Memory B cell (primary cell): Measurements from ENCODE around the gene CDH4.
"Not testable (repeated sequence)": the region's sequence is repeated elsewhere in the genome, so short reads cannot be mapped to it uniquely, and the experiment has no call there.

ENCODE experiments used
- ATAC-seq: fragments of 150-1000 bp; cut with Tn5 transposase; 2 replicates; pipeline ENCODE4 v1.10.0; 2021; ENCODE audit warnings: low read depth, mild to moderate bottlenecking, moderate library complexity
- DNase-seq, 2 donors: peaks; one replicate each; pipeline ENCODE4 v3.0.0; 2022; ENCODE audit warnings: low spot score in 2 of 2
- H3K27ac Mint-ChIP-seq: one replicate; pipeline ENCODE4 v1.8.0; 2022; ENCODE audit warnings: mild to moderate bottlenecking, moderate library complexity, mixed read lengths
- H3K27me3 Mint-ChIP-seq: one replicate; pipeline ENCODE4 v1.8.0; 2022; ENCODE audit warnings: mixed read lengths
- H3K36me3 Mint-ChIP-seq: one replicate; pipeline ENCODE4 v1.8.0; 2022; ENCODE audit warnings: mild to moderate bottlenecking, mixed read lengths
- H3K4me1 Mint-ChIP-seq: one replicate; pipeline ENCODE4 v1.8.0; 2022; ENCODE audit warnings: mixed read lengths
- H3K4me3 Mint-ChIP-seq: one replicate; pipeline ENCODE4 v1.8.0; 2022; ENCODE audit warnings: mild to moderate bottlenecking, moderate library complexity, mixed read lengths
- H3K9me3 Mint-ChIP-seq: one replicate; pipeline ENCODE4 v1.8.0; 2022; ENCODE audit warnings: mixed read lengths

CDH4 gene

DNA sequence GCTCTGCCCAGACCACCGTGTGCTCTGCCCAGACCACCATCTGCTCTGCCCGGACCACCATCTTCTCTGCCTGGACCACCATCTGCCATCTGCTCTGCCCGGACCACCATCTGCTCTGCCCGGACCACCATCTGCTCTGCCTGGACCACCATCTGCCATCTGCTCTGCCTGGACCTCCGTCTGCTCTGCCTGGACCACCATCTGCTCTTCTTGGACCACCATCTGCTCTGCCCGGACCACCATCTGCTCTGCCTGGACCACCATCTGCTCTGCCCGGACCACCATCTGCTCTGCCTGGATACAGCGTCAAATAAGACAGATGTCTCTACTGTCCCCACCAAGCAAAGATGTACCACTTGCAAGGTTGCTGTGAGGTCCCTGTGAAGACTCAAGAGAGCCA is 154.7 kb downstream of the CDH4 start:
- DNase-seq, H3K9me3 Mint-ChIP-seq, H3K27me3 Mint-ChIP-seq, H3K4me1 Mint-ChIP-seq, ATAC-seq, H3K27ac Mint-ChIP-seq, H3K4me3 Mint-ChIP-seq, H3K36me3 Mint-ChIP-seq: not testable (repeated sequence)

GRCh38 chr20:61407561-61407960 is 155.5 kb downstream of the CDH4 start:
- no peaks in the 10 kb centered on the region for H3K27me3 Mint-ChIP-seq
- ATAC-seq (no peak), DNase-seq (no peak)
- H3K4me3 Mint-ChIP-seq = no peak overlapping the region
- H3K27ac Mint-ChIP-seq = no peak overlapping the region
- H3K9me3 Mint-ChIP-seq = peaks cover 6% of the 10 kb centered on the region
- no peaks in the 10 kb centered on the region for H3K4me1 Mint-ChIP-seq
- H3K36me3 Mint-ChIP-seq = peaks cover 2% of the 10 kb centered on the region

DNA sequence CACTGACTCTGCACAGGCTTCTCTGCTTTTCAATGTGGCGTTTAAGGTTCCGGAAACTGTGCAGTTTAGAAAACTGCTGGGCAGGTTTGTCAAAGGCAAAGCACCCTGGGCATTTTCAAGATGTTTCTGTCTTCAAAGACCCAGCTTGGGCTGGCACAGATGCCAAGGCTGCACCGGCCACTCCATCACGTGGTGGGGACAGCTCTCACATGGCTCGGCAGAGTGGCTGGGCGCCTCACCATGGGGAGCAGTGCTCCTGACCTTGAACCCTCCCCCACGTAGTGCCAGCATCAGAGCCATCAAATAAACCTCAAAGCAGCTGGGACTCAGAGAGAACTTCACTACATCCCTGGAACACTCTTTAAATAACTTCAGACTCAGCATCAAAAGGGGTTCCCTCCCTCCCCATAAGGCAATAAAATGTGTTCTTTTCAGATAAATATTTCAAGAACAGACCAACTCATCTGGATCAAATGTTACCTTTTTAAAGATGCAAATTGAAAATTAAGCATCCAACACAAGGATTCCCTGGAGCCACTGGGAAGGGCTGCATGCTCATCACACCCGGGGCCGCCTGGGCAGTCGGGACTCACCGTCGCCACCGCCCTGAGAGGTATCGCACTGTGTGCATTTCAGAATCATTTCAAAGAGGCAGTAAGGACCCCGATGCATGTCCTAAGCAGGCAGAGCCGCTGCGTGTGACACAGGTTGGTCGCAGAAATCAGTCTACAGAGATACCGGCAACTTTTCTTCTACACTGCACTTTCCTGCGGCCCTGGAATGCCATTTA is 157.1 kb downstream of the CDH4 start:
- Mint-ChIP-seq H3K4me3 (no peak overlapping the region), H3K4me1 (no peaks in the 10 kb centered on the region)
- ATAC-seq = no peak

DNA sequence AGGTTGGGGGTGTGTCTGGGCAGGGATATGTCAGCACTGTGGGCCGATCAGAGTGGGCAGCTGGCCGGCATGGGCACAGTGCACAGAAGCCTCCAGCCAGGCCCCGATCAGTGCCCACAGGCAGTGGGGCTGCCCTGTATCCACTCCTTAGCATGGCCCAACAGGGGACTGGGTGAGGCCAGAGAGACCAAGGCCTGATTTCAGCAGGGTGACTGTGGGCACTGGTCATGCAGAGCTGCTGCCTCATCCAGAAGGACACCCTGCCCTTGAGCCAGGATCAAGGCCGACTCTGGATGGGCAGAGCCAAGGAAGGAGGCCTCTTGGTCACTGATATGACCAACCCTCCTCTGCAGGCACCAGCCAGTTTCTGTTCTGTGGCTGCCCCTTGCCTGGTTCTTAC is 159.7 kb downstream of the CDH4 start:
- DNase-seq (no peak), ATAC-seq (no peak)
- H3K27ac Mint-ChIP-seq = no peak overlapping the region
- no peak overlapping the region for H3K4me3 Mint-ChIP-seq
- H3K4me1 Mint-ChIP-seq = no peaks in the 10 kb centered on the region
- H3K36me3 Mint-ChIP-seq = peaks cover 2% of the 10 kb centered on the region
- no peaks in the 10 kb centered on the region for H3K27me3 Mint-ChIP-seq
- peaks cover 2% of the 10 kb centered on the region for H3K9me3 Mint-ChIP-seq

More for the DNA sequence above, 157.1 kb downstream of the CDH4 start:
- Mint-ChIP-seq H3K27ac (no peak overlapping the region), H3K36me3 (peaks cover 2% of the 10 kb centered on the region), H3K9me3 (peaks cover 6% of the 10 kb centered on the region), H3K27me3 (no peaks in the 10 kb centered on the region)
- no peak for DNase-seq

GRCh38 chr20:61413752-61414151 is 161.7 kb downstream of the CDH4 start:
- Mint-ChIP-seq H3K4me3 (no peak overlapping the region), H3K36me3 (no peaks in the 10 kb centered on the region), H3K27me3 (no peaks in the 10 kb centered on the region), H3K4me1 (no peaks in the 10 kb centered on the region), H3K9me3 (no peaks in the 10 kb centered on the region), H3K27ac (no peak overlapping the region)
- ATAC-seq (no peak), DNase-seq (no peak)

DNA sequence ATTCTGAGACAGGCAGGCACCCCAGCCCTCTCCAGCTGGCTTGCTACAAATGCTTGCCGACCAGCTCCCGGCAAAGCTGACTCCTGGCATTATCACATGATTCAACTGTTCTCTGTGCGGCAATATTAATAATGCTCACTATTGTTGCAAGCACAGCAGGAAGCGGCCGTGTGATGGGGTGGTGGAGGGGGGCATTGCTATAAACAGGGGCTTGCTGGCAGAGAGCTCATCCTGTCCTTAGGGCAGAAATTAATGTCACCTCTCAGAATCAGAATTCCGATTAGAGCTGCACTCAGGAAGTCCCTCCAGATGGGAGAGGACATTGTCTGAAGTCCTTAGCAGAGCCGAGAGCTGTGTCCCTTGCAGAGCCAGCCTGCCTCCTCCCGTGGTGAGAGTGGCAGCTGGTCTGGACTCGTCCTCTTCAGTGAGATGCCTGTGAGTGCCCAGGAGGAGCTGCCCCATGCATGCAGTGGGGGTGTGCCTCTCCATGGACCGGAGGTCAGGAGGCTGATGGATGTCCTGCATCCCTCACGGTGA is 162.5 kb downstream of the CDH4 start:
- Mint-ChIP-seq H3K4me3 (no peak overlapping the region), H3K9me3 (no peaks in the 10 kb centered on the region), H3K36me3 (no peaks in the 10 kb centered on the region), H3K27ac (no peak overlapping the region), H3K4me1 (no peaks in the 10 kb centered on the region), H3K27me3 (no peaks in the 10 kb centered on the region)
- DNase-seq (no peak), ATAC-seq (no peak)

DNA sequence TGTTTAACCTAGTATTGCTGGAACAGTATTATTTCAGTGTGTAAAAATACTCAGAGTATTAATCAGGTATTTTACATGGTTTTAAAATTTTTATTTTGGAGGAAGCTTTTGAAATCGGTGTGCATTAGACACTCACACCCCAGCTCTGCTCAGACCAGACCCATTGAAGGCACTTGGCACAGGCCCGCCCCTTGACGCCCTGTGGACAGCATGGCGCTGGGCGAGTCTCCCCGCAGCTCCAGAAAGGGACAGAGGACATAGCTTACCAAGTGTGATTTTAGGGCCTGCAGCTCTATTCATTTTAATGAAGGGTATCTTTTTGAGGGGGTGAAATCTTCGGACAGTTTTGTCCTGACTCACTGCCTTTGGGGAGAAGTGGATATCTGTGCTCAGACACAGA is 164.5 kb downstream of the CDH4 start:
- H3K36me3 Mint-ChIP-seq = no peaks in the 10 kb centered on the region
- no peak for ATAC-seq

GRCh38 chr20:61417221-61417941 is 165.3 kb downstream of the CDH4 start:
- ATAC-seq = no peak
- no peak overlapping the region for H3K4me3 Mint-ChIP-seq
- no peaks in the 10 kb centered on the region for H3K4me1 Mint-ChIP-seq
- H3K27me3 Mint-ChIP-seq = no peaks in the 10 kb centered on the region
- H3K9me3 Mint-ChIP-seq = no peaks in the 10 kb centered on the region
- no peaks in the 10 kb centered on the region for H3K36me3 Mint-ChIP-seq
- DNase-seq = no peak
- H3K27ac Mint-ChIP-seq = no peak overlapping the region

More for the DNA sequence above, 164.5 kb downstream of the CDH4 start:
- Mint-ChIP-seq H3K27ac (no peak overlapping the region), H3K27me3 (no peaks in the 10 kb centered on the region), H3K4me3 (no peak overlapping the region), H3K4me1 (no peaks in the 10 kb centered on the region), H3K9me3 (no peaks in the 10 kb centered on the region)
- DNase-seq = no peak

DNA sequence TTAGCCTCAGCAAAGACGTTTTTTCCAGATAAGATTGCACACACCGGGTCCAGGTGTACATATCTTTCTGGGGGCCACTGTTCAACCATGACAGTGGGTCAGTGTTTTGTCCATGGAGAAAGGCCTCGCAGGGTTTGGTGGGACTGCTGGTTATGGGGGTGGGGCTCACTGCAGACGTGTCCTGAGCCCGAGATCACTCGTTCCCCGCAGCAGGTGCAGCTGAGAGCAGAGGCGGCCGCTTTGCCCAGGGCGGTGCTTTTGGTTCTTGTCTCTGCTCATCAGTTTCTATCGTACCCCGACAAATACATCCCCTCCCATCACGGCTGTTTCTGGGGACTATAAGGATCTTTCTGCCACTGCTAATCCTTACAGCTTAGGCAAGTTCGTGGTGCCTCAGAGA is 166.9 kb downstream of the CDH4 start:
- Mint-ChIP-seq H3K27me3 (no peaks in the 10 kb centered on the region), H3K9me3 (no peaks in the 10 kb centered on the region), H3K4me3 (no peak overlapping the region), H3K36me3 (no peaks in the 10 kb centered on the region), H3K27ac (no peak overlapping the region), H3K4me1 (no peaks in the 10 kb centered on the region)
- ATAC-seq (no peak), DNase-seq (no peak)

- Mint-ChIP-seq H3K4me1 (no peaks in the 10 kb centered on the region), H3K36me3 (no peaks in the 10 kb centered on the region), H3K27ac (no peak overlapping the region), H3K9me3 (no peaks in the 10 kb centered on the region), H3K27me3 (no peaks in the 10 kb centered on the region), H3K4me3 (no peak overlapping the region)
- DNase-seq (no peak), ATAC-seq (no peak)
Observed at GRCh38 chr20:61419501-61419900, 167.4 kb downstream of the CDH4 start.

DNA sequence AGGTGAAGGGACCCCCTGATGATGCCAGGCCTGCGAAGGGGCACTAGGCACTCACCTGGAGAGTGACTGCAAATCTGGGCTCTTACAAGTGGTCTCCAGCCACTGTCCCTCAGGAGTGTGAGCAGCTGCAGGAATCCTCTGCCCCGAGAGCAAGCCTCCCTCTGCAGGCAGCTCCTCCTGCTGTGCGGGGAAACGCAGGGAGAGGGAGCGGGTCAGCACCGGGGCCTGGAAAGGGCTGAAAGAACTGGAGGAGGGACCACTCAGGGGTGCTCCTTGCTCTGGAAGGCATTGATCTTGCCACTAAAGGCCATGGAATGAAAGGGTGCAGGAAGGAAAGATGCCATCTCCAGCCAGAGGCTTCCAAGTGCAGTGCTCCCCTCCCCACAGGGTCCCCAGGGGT is 168.0 kb downstream of the CDH4 start:
- Mint-ChIP-seq H3K4me3 (no peak overlapping the region), H3K4me1 (no peaks in the 10 kb centered on the region), H3K36me3 (no peaks in the 10 kb centered on the region), H3K27me3 (no peaks in the 10 kb centered on the region), H3K27ac (no peak overlapping the region), H3K9me3 (no peaks in the 10 kb centered on the region)
- ATAC-seq = no peak
- DNase-seq = no peak

- H3K27ac Mint-ChIP-seq = no peak overlapping the region
- ATAC-seq (no peak), DNase-seq (no peak)
- H3K9me3 Mint-ChIP-seq = no peaks in the 10 kb centered on the region
- H3K4me1 Mint-ChIP-seq = no peaks in the 10 kb centered on the region
- no peaks in the 10 kb centered on the region for H3K36me3 Mint-ChIP-seq
- no peak overlapping the region for H3K4me3 Mint-ChIP-seq
- no peaks in the 10 kb centered on the region for H3K27me3 Mint-ChIP-seq
Observed at GRCh38 chr20:61420781-61421180, 168.7 kb downstream of the CDH4 start.

DNA sequence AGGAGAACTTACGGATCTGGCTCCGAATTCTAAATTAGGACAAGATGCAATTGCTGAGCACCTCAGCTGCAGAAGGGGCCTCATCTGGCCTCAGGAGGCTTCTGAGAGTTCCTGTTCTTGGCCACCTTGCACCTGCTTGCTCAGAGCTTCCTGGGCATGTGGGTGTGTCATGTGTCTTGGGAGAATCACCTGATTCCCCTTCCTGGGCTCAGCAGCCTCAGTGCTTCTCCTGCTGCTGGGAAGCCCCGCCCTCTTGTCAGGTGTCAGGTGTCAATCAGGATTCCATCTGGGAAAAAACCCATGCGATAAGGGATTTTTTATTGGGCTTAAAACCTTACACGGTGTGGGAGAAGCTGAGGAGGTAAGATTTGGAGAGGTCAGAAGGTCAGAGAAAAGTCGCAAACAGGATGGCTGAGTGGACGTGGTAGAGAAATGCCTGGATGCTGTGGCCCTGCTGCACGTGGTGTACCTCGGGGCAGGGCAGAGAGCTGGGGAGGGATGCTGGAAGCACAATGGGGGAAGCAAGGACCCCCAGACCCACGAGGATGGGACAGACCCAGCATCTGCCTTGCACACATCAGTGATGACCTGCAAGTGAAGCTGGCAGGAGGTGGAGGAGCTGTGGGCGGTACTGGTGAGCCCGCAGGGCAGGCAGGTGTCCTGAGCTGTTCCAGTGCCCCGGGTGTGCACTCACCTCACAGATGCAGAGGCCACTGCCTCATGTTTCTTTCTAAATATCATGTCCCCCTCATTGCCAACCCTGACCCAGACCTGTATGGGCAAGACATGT is 170.8 kb downstream of the CDH4 start:
- Mint-ChIP-seq H3K4me3 (no peak overlapping the region), H3K27me3 (no peaks in the 10 kb centered on the region), H3K9me3 (peaks cover 2% of the 10 kb centered on the region), H3K36me3 (no peaks in the 10 kb centered on the region), H3K27ac (no peak overlapping the region), H3K4me1 (no peaks in the 10 kb centered on the region)
- DNase-seq (no peak), ATAC-seq (no peak)

GRCh38 chr20:61424011-61424627 is 172.1 kb downstream of the CDH4 start:
- ATAC-seq (no peak), DNase-seq (no peak)
- H3K27me3 Mint-ChIP-seq = no peaks in the 10 kb centered on the region
- H3K4me3 Mint-ChIP-seq = no peak overlapping the region
- H3K27ac Mint-ChIP-seq = no peak overlapping the region
- peaks cover 2% of the 10 kb centered on the region for H3K9me3 Mint-ChIP-seq
- H3K36me3 Mint-ChIP-seq = no peaks in the 10 kb centered on the region
- H3K4me1 Mint-ChIP-seq = no peaks in the 10 kb centered on the region
